Measurements from ENCODE around the gene RASSF4. TPM values are rescaled to one million over a fixed set of nuclear protein-coding genes. Genes with fewer than 3 reads are reported as not detected.

RASSF4 gene
- total RNA-seq, 1 experiment from 2014 or later, result 11.5 TPM

GRCh38 chr10:44997105-44997748 is 37.6 kb downstream of the RASSF4 start:
- no peaks in the 10 kb centered on the region for H4K20me1 ChIP-seq (ENCODE audit: control insufficient read depth, insufficient read depth, insufficient read length)
- DNase-seq, result no peak
- H3K23ac ChIP-seq (ENCODE audit: insufficient read length, low read depth, low read length), result no peak overlapping the region
- no peak overlapping the region for H3T11ph ChIP-seq (ENCODE audit: low read length)
- H3K56ac ChIP-seq (ENCODE audit: insufficient read length, low read depth, low read length), result no peak overlapping the region
- H3K9ac ChIP-seq (ENCODE audit: extremely low read depth, insufficient read length, low read length), result no peak overlapping the region
- H3K4me3 Mint-ChIP-seq, result no peak overlapping the region
- no peak overlapping the region for H2AK5ac ChIP-seq (ENCODE audit: insufficient read length, low read length)
- H3K27me3 ChIP-seq (ENCODE audit: insufficient read depth, low read length), result no peaks in the 10 kb centered on the region
- no peak overlapping the region for H4K5ac ChIP-seq (ENCODE audit: insufficient read length, low read depth, low read length)
- no peaks in the 10 kb centered on the region; the same call in 1 of the 2 replicates for H3K79me2 ChIP-seq (ENCODE audit: insufficient read depth, low read length)
- no peaks in the 10 kb centered on the region for H3K9me3 ChIP-seq (ENCODE audit: control insufficient read depth, low read depth, low read length)
- no peak overlapping the region for H2BK20ac ChIP-seq (ENCODE audit: low read depth, low read length, poor library complexity, severe bottlenecking)
- no peak overlapping the region for H2BK12ac ChIP-seq (ENCODE audit: insufficient read length, low read depth, low read length)
- no CpG with 5 or more reads among the region's 6 CpGs for WGBS (ENCODE audit: extremely low coverage, insufficient read length, low lambda C conversion rate)
- no peak overlapping the region for H3K14ac ChIP-seq (ENCODE audit: insufficient read depth, low read length)
- H2BK15ac ChIP-seq (ENCODE audit: low read depth, low read length), result no peak overlapping the region
- no peak overlapping the region for H3K4ac ChIP-seq (ENCODE audit: low read depth, low read length)
- H3K27ac Mint-ChIP-seq, result no peak overlapping the region
- H3K4me2 ChIP-seq (ENCODE audit: insufficient read depth, insufficient read length, low read length), result no peak overlapping the region
- no peak overlapping the region for H4K8ac ChIP-seq (replicated peaks; ENCODE audit: insufficient read length, low read depth, low read length)
- H2AFZ ChIP-seq (ENCODE audit: low read length), result no peak overlapping the region
- no peak overlapping the region for H3K27ac ChIP-seq (ENCODE audit: insufficient read length, low read depth, low read length)
- peaks cover 5% of the 10 kb centered on the region for H3K23me2 ChIP-seq (ENCODE audit: insufficient read length, low read depth, low read length, poor library complexity, severe bottlenecking)
- H3K4me1 ChIP-seq (ENCODE audit: insufficient read depth, low read length), result no peaks in the 10 kb centered on the region; the same call in none of the 2 replicates
- H3K18ac ChIP-seq (ENCODE audit: insufficient read length, low read depth, low read length), result no peak overlapping the region
- H2BK120ac ChIP-seq (ENCODE audit: low read depth, low read length, poor library complexity, severe bottlenecking), result no peak overlapping the region
- H3K79me1 ChIP-seq (ENCODE audit: insufficient read depth, low read depth, low read length, poor library complexity, severe bottlenecking), result peaks cover 2% of the 10 kb centered on the region
- H3K27me3 Mint-ChIP-seq (ENCODE audit: low read depth), result peaks cover 12% of the 10 kb centered on the region
- no peak for TF ChIP-seq CTCF (conservative IDR thresholded peaks at IDR 0.05)
- no peak overlapping the region for H2BK5ac ChIP-seq (ENCODE audit: insufficient read length, low read length)
- H4K91ac ChIP-seq (ENCODE audit: insufficient read length, low read depth, low read length), result no peak overlapping the region
- H3K9me3 Mint-ChIP-seq, result peaks cover under 1 to 13% of the 10 kb centered on the region in 2 experiments; a peak in 4 of 5 replicates
- H3K36me3 Mint-ChIP-seq (ENCODE audit: insufficient read depth in 1 of 3, low read depth in 3 of 3), result peaks cover 0 to 22% (median 3%) of the 10 kb centered on the region in 3 experiments; a peak in 3 of 7 replicates
- H3K4me1 Mint-ChIP-seq, result peaks cover 45 to 46% of the 10 kb centered on the region in 2 experiments
